Activated CD4-positive, alpha-beta T cell treated with anti-CD3 and anti-CD28 coated beads, Interleukin-10, Interleukin-2, amounts not matched to agents 100 ng/mL and 50 ng/mL, durations not matched to agents 16 hours and 8 hours (primary cell): ENCODE measurements around the gene LECT2.

Source experiments
- DNase-seq: peaks from one replicate; pipeline ENCODE4 v3.0.0-alpha.2; 2020

LECT2 gene

GRCh38 chr5:135977375-135977928 lies 22.7 kb upstream of the LECT2 start:
- peak; percentile 65 for DNase-seq

- DNase-seq = no peak
Observed at GRCh38 chr5:135976216-135976615, 21.4 kb upstream of the LECT2 start.

DNA sequence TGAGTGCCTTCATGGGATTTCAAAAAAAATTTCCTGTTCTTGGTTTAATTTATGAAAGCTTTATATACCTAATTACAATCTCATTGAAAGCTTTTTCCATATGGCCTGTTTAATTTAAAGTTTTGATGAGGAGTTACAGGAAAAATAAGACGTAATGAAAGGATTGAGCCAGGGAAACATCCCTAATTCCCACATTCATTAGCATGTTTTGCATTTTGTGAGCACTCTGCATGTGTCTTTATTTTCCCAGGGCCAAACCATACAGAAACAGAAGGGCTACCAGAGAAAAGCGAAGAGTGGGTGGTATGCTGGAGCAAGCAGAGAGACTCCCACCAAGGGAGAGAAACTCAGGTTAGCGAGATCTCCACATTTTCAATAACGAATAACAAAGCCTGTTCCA lies 20.3 kb upstream of the LECT2 start:
- DNase-seq = no peak

DNA sequence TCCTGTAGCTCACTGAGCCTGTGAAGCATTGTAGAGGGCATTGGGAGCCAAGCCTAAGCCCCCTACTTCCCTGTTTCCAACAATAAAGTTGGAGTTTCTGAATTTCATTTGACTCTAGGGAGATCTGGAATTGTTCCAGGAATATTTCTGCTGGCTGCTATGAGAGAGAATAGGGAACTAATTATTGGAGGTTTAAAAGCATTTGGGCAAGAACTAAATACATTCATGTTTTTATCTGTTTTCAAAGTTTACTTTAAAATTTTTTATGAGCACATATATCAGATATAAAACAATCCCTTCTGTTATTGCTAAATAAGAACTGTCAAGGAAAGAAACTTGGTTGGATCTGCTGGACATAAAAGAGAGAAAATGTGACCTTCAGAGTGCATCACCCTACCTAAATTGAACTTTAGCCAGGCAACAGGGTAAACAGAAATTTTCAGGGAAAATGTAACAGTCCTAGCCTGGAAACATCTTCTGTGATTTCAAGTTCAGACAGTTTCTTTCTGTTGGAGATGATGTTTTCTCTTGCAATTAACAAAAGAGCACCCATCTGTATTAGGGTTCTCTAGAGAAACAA lies 19.3 kb upstream of the LECT2 start:
- no peak for DNase-seq

DNA sequence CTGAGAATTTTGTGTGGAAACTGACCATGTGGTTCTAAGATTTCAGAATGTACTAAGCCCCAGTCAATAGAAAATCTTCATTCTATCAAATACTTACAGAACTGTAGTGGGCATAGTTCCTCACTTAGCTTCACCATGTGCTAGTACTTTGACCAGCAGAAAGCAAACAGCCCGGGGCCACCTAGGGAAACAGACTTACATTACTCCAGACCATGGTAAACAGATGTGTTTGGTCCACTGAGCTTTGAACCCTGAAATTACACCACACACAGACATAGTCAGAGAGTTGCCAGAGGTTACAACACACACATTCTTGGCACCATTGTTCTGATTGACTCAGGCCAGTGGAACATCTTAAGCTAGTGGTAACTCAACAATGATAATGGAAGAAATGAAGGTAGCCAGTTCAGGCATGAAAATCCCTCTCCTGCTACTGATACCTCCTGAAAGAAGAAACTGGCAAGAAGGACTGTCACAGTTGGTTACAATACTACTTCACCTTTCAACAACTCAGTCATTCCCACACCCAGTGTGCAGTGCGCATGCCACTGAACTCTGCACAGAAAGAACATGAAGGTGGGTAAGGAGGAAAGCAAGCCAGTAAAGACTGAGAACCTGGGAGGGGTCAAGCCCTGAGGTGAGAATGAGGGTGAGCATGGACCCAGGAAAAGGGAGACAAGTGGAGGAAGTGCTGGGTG lies 18.7 kb upstream of the LECT2 start:
- DNase-seq = no peak

DNA sequence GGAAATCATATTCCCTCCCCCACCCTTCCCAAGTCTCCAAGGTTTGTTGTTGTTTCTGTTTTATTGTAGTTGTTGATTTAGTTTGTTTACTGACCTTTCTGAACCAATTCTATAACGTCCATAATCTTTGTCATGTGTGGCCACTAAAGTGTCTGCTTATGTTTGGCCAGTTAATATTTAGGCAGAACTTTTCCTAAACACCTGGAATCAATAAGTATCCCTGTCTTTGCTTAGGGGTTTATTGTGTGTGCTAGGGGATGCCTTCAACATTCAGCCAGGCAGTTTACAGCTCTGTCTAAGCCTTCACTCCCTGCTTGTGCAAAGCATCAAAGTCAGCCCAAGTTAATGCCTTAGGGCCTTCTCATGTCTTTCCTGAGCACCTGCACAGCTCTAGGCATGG lies 16.9 kb upstream of the LECT2 start:
- DNase-seq = no peak

- DNase-seq = no peak
Observed at GRCh38 chr5:135966790-135967189, 12.0 kb upstream of the LECT2 start.

- DNase-seq = no peak
Observed at GRCh38 chr5:135966165-135966564, 11.4 kb upstream of the LECT2 start.

GRCh38 chr5:135965504-135965903 lies 10.7 kb upstream of the LECT2 start:
- no peak for DNase-seq

DNA sequence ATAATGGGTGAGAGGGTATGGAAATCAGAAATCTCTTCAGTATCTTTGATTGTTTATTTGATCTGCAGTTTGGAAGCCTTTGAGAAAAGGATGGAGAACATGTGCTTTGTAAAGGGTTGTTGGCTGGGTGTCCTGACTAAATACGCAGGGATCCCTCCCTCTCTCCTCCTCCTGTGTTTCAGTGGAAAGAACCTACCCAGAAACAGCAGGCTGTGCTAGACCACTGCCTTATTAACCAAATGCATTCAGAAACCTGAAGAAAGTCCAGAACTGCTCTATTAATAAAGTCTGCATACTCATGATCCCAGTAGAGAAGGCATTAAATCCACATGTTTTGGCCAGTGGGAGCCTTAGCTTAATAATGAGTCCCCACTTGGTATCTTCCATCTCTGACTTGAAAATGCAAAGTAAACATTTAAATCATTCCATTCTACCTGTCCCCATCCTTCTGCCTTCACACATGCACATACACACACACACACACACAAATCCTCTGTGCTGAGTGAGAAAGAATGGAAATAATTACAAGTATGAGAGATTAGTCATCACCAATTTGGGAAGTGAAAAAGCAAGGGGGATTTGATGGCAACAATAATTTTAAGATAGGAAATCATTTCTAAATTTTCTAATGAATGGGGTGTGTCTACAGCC lies 10.0 kb upstream of the LECT2 start:
- no peak for DNase-seq

DNA sequence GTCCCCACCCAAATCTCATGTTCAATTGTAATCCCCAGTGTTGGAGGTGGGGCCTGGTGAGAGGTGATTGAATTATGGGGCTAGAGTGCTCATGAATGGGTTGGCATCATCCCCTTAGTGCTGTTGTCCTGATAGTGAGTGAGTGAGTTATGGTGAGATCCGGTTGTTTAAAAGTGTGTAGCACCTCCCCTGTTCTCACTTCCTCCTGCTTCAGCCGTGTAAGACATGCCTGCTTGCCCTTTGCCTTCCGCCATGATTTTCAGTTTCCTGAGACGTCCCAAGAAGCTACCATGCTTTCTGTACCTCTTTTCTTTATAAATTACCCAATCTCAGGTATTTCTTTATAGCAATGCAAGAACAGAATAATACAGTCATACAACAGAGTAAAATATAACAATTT lies 742 bp upstream of the LECT2 start:
- DNase-seq = no peak

DNA sequence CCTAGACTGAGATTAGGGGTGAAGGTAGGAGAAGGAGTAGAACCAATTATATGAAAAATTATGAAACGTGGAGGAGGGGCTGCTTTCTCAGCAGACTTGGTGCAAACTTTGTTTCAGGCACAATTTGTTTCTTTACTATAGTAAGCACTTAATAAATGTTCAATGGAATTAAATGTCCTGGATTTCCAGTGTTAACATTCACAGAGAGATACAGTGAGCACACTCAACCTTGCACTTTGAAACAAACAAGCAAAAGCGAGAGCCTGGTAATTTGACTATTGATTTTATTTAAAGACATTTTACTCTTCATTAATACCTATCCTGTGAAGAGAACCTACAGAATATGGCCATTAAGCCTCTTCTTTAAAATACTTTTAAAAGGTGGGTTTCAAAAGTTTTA lies 933 bp downstream of the LECT2 start:
- DNase-seq = no peak

- no peak for DNase-seq
Observed at GRCh38 chr5:135952683-135953082, 2.1 kb downstream of the LECT2 start.

GRCh38 chr5:135951807-135952206 lies 3.0 kb downstream of the LECT2 start:
- DNase-seq = no peak

GRCh38 chr5:135951257-135951656 lies 3.5 kb downstream of the LECT2 start:
- DNase-seq = no peak

DNA sequence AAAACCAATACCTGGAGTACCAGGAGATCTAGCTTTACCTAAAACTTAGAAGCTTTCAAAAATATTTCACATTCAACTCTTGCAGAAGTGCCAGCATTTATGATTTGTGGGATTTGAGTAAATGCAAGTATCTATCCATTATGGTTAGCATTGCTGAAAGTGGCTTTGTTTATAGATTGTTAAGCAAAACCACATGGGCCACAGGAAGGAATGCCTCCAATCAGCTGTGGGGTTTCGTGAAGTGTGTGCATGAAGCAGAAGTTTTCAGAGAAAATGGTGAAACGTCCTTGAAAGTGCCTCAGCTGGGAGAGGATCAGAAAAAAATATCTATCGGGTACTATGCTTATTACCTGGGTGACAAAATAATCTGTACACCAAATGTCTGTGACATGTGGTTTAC lies 4.2 kb downstream of the LECT2 start:
- DNase-seq = no peak

DNA sequence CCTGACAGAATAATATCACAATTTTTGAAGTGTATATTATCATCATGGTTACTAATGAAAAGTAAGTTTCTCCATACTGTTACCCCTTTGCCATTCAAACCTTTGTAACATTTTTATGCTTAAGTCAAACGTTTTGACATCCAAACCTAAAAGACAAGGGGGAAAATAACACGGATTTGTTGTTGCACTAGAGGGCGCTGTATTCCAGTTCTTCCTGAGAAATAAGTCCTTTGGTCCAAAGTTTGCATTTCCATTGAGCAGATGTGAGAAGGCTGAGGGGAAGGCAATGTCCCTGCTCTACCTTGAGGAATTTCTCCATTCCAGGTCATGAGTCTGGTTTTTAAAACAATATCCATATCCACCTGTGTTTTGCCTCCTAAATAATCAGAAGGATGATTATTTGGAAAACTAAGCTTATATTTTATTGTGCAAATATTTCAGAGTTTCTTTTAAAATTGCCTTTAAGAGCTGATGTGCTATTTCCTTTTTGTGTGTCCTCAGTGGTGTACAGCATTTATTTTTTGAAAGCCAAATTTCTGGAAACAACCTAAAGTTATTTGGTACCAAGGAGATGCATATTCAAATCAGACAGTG lies 9.7 kb downstream of the LECT2 start:
- peak; percentile 57 for DNase-seq

- DNase-seq = no peak
Observed at GRCh38 chr5:135944564-135944963, 10.2 kb downstream of the LECT2 start.

DNA sequence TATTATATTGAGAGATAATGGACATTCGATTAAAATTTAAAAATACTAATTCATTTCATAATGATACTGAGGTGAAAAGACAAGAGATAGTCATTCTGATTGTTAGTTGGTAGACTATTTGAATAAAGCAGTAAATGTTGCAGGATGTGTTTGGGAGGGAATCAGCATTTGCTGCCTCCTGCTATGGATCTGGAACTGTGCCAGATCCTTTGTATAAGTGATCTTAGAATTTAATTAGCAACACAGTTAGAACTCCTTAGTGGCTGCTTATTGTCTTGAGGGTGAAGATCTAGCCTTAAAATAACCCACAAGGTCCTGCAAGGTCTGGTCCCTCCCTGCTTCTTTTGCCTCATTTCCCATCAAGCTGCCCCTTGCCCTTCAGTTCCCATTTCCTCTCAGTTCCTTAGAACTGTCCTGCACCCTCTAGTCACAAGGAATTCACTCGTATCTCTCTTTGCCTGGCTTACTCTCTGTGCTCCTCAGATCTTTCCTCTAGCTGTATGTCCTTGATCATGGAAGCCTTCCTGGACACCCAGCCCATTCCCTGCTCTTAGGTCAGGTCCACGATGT lies 12.5 kb downstream of the LECT2 start:
- no peak for DNase-seq

DNA sequence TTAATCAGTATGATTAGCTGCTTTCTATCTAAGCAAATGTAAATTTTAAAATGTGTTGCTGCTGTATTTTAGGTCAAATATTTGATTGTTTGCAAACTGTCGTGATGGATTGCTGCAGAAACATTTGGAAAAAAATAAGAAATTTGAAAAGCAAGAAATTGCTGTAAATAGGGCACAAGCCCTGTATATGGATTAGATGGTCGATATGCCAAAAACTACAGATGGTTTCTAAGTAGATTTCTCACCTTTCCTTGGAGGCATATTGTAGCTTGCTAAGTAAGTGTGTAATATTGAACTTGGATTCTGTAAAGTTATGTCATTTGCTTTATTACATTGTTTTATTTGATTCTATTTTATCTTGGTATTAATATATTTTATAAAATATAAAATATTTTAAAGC lies 13.1 kb downstream of the LECT2 start:
- DNase-seq = no peak

DNA sequence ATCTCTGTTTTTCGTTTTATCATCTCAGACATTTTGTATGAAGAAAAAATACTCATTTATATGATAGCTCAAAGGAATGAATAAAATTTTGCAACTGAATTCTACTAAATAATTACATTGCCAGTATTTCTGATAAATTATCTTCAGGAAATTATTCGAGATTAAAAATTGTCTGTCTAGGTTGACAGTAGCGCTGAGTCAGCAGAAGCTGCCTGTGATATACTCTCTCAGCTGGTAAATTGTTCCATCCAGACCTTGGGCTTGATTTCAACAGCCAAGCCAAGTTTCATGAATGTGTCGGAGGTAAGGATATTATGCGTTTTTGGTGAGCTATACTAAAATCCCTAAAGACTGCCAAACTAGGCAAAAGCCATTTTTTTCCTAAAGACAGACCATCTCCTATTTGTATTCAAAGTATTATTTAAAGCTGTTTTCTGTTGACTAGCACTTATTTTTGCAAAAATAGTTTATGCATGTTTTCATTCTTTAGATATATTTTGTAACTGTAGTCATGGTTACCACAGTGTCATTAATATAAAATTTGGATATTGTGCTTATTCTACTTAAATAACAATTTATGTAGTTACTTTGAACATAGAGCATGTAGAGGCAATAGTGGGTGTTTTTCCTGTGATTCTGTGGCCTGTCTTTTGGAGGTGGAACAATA lies 17.4 kb downstream of the LECT2 start:
- no peak for DNase-seq

- no peak for DNase-seq
Observed at GRCh38 chr5:135934939-135935338, 19.8 kb downstream of the LECT2 start.

DNA sequence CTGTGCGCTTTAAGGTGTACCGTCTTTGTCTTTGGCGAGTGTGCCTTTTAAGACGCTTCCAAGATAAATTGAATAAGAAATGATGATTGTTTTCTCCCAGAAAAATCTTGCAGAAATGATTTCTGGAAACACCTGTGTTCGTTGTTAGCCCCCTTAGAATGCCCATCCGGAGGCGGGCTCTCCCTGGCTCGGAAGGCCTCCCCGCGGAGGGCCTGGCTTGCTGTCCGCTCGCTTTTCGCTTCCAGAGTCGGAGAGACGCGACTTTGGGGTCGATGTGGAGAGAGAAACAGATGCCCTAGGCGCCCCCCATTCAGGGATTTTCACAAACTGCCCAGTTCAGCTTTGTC lies 23.9 kb downstream of the LECT2 start:
- DNase-seq = no peak
